Retina (tissue), 1 donor: ENCODE data around the gene UBXN10.
A peak's percentile ranks its signal among the peaks of the same experiment; 100 is the strongest.

Experiments
- DNase-seq: peaks from one replicate; pipeline ENCODE4 v3.0.0-alpha.2; 2016

Gene UBXN10

DNA sequence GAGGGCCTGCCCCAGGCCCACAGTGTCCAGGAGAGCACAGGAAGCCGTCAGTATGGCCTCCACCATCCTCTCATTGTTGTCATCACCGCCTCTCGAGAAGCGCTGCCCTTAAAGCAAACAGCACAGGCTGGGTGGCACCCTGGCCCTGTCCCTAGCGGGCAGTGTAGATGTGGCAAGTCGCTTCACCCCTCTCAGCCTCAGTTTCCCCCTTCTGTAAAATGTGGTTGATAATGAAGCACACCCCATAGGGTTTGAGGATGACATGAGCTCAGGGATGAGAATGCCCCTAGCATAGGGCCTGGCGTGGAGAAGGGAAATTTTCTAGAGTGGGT lies 33.3 kb upstream of the UBXN10 start:
- DNase-seq = no peak

DNA sequence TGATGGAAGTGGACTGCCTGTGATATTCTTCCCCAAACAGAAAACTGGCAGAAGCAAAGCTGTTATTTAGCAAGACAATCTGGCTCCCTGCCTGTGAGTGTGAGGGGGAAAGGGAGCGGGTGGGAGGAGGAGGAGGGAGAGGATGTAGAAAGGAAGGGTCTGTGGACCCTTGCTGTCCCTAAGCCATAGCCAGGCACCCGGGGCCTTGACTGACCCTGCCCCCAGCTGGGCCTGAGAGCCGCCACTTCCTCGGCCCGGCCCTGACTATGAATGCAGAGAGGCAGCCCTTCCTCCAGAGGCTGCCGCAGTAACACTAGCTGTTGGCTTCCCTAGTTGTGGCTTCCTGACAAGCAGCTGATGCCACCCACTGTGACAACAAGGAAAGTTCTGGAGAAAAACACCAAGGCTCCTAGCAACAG lies 32.9 kb upstream of the UBXN10 start:
- peak; percentile 29 for DNase-seq

GRCh38 chr1:20154301-20154831 lies 31.5 kb upstream of the UBXN10 start:
- peak; percentile 27 for DNase-seq

GRCh38 chr1:20158358-20159070 lies 27.4 kb upstream of the UBXN10 start:
- no peak for DNase-seq

GRCh38 chr1:20160034-20160433 lies 25.9 kb upstream of the UBXN10 start:
- DNase-seq = no peak

- no peak for DNase-seq
These were observed 21.1 kb upstream of the UBXN10 start for GRCh38 chr1:20164694-20165202.

DNA sequence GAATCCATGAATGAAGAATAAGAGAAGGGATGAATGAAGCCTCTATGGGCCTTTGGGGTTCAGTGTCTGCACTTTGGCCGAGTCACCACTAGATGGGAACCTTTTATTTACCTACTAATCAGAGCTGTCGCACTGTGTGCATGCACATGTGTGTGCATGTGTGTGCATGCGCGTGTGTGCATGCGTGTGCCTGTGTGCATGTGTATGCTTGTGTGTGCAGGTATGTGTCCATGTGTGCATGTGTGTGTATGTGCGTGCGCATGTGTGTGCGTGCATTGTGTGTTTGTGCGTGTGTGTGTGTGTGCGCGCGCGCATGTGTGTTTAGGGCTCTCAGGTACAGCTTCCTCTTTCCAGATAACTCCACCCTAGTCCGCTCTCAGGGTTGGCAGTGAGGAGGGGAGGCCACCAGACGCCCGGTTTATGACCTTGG lies 20.4 kb upstream of the UBXN10 start:
- no peak for DNase-seq

DNA sequence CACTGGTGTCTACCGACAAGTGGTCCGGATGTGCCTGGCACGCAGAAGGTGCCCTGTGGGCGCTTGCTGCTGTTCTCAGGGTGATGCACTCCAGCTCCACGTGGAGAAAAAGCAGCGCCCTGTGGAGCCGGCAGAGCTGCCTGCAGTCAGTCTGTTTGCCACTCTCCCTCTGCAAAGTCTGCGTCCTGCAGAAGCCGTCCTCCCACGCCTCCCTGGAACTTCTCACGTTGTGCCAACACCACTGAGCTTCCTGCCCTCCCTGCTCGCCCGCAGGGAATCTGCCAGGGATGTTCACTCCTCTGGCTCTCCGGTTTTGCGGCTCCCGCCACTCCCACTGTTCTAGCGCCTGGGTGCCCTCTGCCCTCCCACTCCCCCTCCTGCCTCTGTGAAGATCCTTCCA lies 19.8 kb upstream of the UBXN10 start:
- no peak for DNase-seq

DNA sequence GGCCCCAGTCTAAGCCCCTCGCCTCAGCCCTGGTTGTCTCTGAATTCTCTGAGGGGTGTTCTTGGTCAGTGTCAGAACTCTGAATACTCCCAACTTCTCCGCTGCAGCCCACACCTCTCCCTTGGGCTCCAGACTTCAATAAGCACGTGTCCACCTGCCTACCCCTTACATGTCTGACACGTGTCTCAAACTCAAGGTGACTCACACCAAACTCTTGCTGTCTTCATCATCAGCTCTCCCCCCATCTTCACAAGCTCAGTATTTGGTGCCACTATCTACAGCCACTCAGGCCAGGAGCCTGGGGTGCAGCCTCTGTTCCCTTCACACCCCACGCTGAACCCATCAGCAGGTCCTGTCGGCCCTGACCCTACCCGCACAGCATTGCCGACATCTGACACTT lies 18.8 kb upstream of the UBXN10 start:
- no peak for DNase-seq

GRCh38 chr1:20168564-20169491 lies 17.1 kb upstream of the UBXN10 start:
- peak; percentile 14 for DNase-seq

GRCh38 chr1:20169932-20170331 lies 16.0 kb upstream of the UBXN10 start:
- no peak for DNase-seq

DNA sequence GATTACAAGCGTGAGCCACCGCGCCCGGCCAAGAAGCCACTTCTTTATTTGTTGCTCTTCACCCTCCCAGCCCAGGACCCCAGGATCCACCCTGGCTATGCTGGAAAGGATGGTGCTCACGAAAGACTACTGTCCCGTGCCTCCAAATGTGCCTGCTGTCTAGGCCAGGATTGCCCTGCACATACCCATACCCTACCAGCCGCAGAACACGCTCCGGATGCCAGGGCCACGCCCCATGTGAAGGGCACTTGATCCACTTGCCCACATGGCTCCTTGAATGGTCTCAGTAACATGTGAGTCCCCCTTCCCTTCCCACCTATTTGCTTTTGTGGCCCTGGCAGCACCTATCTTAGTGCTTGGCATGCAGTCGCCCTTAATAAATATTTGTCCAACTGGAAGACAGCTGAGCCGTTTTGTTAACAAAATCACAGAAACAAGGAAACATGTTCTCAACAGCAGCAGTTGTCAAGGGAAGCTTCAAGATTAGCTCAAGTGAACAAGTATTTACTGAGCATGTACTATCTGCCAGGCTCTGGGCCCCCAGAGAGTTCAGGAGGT lies 13.8 kb upstream of the UBXN10 start:
- DNase-seq = no peak

GRCh38 chr1:20174937-20175666 lies 10.8 kb upstream of the UBXN10 start:
- no peak for DNase-seq

DNA sequence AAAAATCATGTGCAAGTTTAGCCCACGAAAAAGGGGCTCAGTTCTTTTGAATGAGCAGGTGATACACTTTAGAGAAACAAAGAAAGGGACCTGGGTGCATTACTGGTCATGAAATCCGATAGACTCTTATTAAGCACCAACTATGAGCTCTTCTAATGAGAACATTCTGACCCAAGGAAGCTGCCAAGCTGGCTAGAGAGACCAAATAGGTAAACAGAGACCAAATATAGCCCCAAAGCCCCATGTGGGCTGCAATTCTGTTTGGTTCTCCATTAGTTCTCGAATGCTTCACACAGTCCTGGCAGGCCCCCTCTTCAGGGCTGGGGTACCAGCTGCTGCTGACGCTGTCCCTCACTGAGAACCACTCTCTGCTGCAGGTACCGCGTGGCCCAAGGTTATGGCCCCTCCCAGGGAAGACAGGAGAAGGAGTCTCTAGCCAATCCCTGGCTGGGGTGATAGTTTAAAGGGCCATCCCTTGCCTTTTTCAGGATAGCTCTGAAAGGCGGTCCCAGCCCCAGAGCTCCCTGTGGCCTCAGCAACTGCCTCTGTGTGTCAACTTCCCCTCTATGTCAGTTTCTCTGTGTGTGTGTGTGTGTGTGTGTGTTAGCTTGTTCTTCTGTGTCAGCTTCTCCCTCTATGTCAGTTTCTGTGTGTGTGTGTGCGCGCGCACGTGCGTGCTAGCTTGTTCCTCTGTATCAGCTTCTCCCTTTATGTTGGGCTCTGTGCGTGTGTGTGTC lies 7.1 kb upstream of the UBXN10 start:
- DNase-seq = no peak

- DNase-seq = no peak
These were observed 6.3 kb upstream of the UBXN10 start for GRCh38 chr1:20179371-20180128.

DNA sequence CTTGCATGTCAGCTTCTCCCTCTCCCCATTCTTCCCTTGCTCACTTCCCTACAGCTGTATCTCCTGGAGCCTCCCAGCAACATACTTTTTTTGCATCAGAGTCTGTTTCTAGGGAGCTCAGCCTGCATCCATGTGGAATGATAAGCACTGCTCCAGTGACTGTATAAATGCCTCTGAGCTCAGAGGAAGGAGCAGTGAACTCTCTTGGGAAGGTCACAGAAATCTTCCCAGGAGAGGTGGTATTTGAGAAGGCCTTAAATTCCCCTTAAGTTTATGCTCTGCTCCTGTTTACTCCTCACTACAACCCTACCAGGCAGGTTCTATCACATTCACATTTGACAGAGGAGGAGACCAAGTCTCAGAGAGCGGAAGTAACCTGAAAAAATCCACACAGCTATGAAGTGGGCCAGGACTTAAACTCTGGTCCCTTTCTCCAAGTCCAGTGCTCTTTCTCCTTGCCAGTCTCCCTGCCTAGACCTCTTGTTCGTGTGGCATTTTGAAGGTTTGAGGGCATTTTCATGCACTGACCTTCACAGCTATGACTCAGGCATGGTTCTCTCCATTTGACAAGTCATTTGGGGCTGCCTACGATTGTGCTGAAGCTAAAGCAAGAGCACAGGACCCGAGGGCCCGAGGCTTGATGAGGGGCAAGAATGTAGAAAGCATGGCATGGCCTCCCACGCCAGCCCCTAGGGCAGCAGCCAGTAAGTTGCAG lies 5.6 kb upstream of the UBXN10 start:
- no peak for DNase-seq

- DNase-seq = no peak
These were observed 5.1 kb upstream of the UBXN10 start for GRCh38 chr1:20180844-20181207.

DNA sequence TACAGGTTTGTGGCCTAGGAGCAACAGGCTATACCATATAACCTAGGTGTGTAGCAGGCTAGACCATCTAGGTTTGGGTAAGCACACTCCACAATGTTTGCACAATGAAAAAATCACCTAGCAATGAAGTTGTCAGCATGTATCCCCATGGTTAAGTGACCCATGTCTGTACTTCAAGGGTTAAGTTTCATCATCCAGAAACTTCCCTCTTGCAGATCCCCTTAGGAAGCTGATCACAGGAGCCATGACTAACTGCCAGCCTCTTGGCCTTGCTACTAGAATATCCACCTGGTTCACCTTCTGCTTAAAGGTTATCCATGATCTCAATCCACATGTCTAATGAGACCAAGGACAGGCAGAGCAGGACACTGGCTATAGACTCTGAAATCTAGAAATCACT lies 3.5 kb upstream of the UBXN10 start:
- no peak for DNase-seq

DNA sequence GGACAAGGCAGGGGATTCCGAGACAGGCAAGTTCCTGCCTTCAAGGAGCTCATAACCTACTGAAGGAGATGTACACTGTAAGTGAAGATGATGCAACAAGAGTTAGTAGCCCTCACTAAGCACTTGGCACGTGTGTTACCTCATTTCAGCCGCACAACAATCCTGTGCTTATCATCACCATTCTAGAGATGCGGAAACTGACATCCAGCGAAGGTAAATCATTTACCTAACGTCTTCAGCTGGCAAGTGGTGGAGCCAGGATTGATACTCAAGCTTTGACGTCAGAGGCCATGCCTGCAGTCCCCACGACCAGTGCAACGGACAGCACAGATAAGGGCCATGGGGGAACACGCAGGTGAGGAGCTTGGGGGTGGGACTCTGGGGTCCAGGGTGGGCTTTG lies 2.9 kb upstream of the UBXN10 start:
- no peak for DNase-seq

- no peak for DNase-seq
These were observed 2.2 kb upstream of the UBXN10 start for GRCh38 chr1:20183616-20184271.
